ENCODE measurements around the gene CD226. TPM values are rescaled to one million over a fixed set of nuclear protein-coding genes. Genes with fewer than 3 reads are reported as not detected.
A peak's percentile ranks its signal among the peaks of the same experiment; 100 is the strongest.

CD226 gene
- total RNA-seq, 4 donors from 2014 or later, result 0.72 to 5.2 (median 1.3) TPM

- no peak for DNase-seq
- Histone ChIP-seq H3K27ac (peak overlapping the region in 2 of 4 donors; percentile 6), H3K4me3 (peak overlapping the region in 1 of 4 donors; percentile 29), H3K9me3 (no peaks in the 10 kb centered on the region), H3K4me1 (no peaks in the 10 kb centered on the region), H3K36me3 (no peaks in the 10 kb centered on the region), H3K27me3 (no peaks in the 10 kb centered on the region)
- no peak for TF ChIP-seq CTCF (IDR thresholded peaks at IDR 0.05)
- TF ChIP-seq POLR2A (IDR thresholded peaks at IDR 0.05), result no peak
- intact Hi-C loops (cut with DNase I), result no loop called here
- 65% methylated on average over 20 of the region's 20 CpGs for WGBS, 2 donors
These were observed 9.3 kb upstream of the CD226 start for GRCh38 chr18:69956665-69957620.

GRCh38 chr18:69956057-69956456, 8.4 kb upstream of the CD226 start:
- H3K4me3 ChIP-seq, result peak overlapping the region in 1 of 4 donors; percentile 29
- H3K27me3 ChIP-seq, result no peaks in the 10 kb centered on the region
- peak overlapping the region in 1 of 4 donors; percentile 6 for H3K27ac ChIP-seq
- no peaks in the 10 kb centered on the region for H3K9me3 ChIP-seq
- 54 to 80% methylated on average over 3 to 5 of the region's 5 CpGs for WGBS, 2 donors
- H3K36me3 ChIP-seq, result no peaks in the 10 kb centered on the region
- H3K4me1 ChIP-seq, result no peaks in the 10 kb centered on the region
- TF ChIP-seq CTCF (IDR thresholded peaks at IDR 0.05) (no peak), POLR2A (IDR thresholded peaks at IDR 0.05) (no peak)
- intact Hi-C loops (cut with DNase I), result no loop called here
- DNase-seq, result no peak

DNA sequence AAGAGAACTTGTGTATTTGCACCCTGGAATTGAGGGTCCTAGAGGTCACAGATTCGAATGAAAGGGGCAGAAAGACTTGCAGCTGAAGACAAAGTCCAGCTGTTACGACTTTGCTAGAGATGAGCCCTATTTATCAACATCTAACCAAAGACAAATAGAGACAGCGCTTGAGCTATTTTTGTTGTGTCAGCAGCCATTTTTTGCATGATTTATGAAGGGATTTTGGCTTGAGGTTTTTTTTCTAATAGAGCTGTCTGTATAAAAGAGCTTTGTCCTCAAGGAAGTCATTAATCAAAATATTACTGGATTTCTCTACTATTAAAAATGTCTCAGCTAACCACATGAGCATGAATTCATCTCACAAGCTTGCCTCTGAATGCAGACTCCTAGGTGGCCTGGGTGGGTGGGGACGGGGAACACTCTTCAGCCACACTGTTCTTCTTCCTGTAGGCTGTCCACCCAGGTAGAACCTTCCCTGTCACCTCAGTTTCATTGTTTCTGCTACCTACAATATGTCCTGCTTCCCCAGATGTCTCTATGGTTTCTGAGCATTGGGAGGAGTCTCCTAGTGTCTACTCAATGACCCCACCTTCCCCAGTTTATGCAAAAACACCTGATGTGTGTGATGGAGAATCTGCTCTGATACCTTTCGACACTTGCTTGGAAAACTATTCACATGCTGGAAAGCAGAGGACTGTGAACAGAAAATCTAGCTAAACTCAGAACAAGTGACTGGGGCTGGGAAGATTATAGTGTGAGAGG, 7.2 kb upstream of the CD226 start:
- Histone ChIP-seq H3K36me3 (no peaks in the 10 kb centered on the region), H3K4me1 (no peaks in the 10 kb centered on the region), H3K27me3 (no peaks in the 10 kb centered on the region), H3K27ac (no peak overlapping the region), H3K4me3 (no peak overlapping the region), H3K9me3 (no peaks in the 10 kb centered on the region)
- intact Hi-C loops (cut with DNase I), result no loop called here
- TF ChIP-seq POLR2A (IDR thresholded peaks at IDR 0.05) (no peak), CTCF (IDR thresholded peaks at IDR 0.05) (no peak)
- WGBS, 2 donors, result 29 to 41% methylated on average over 5 of the region's 5 CpGs
- no peak for DNase-seq

DNA sequence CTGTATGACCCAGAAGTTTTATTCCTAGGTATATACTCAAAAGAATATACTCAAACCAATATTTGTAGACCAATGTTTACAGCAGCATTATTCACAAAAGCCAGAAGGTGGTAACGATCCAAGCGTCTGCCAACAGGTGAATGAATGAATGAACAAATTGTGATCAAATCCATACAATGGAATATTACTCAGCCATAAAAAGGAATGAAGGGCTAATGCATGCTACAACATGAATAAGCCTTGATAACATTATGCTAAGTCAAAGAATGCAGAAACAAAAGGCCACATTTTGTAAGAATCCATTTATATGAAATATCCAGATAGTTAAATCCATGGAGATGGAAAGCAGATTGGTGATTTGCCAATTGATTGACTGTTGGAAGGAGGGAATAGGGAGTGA, 5.5 kb upstream of the CD226 start:
- DNase-seq, result no peak
- Histone ChIP-seq H3K27me3 (no peaks in the 10 kb centered on the region), H3K4me3 (no peak overlapping the region), H3K9me3 (no peaks in the 10 kb centered on the region), H3K4me1 (no peaks in the 10 kb centered on the region), H3K27ac (no peak overlapping the region), H3K36me3 (no peaks in the 10 kb centered on the region)
- intact Hi-C loops (cut with DNase I), result no loop called here
- 85 to 87% methylated on average over 2 of the region's 2 CpGs for WGBS, 2 donors
- no peak for TF ChIP-seq CTCF (IDR thresholded peaks at IDR 0.05)
- no peak for TF ChIP-seq POLR2A (IDR thresholded peaks at IDR 0.05)

DNA sequence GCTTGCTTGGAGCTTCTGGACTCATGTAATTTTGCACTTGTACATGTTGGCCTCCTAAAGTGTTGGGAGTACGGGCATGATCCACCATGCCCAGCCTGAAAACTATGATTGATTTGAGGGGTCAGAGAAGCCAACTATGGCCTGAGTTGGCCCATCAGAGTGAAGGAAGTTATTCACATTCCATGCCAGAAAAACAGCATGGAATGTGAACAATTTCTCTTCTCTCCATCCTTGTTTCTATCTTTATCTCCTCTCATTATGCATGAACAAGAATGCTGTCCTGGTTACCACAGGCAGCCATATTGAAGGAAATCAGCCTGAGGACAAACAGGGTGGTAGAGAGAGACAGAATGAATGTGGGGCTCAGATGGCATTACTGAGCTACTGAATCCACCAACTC, 3.5 kb upstream of the CD226 start:
- DNase-seq, result no peak
- TF ChIP-seq CTCF (IDR thresholded peaks at IDR 0.05) (no peak), POLR2A (IDR thresholded peaks at IDR 0.05) (no peak)
- intact Hi-C loops (cut with DNase I), result no loop called here
- H3K27ac ChIP-seq, result no peak overlapping the region
- H3K9me3 ChIP-seq, result no peaks in the 10 kb centered on the region
- H3K27me3 ChIP-seq, result no peaks in the 10 kb centered on the region
- no peaks in the 10 kb centered on the region for H3K36me3 ChIP-seq
- WGBS, 2 donors, result 100% methylated on average over 1 of the region's 1 CpG; no CpG with 5 or more reads in 1 of the 2 donors
- no peaks in the 10 kb centered on the region for H3K4me1 ChIP-seq
- no peak overlapping the region for H3K4me3 ChIP-seq
